M059J (cell line): ENCODE data around the gene MTHFSD. TPM values are rescaled to one million over a fixed set of nuclear protein-coding genes. Genes with fewer than 3 reads are reported as not detected.

Source experiments
- DNase-seq: peaks from one replicate; pipeline ENCODE4 v3.0.0-alpha.2; 2012; ENCODE audit warnings: low read depth
- total RNA-seq: library from RNA; depleted of rRNA; stranded (reverse); fragments of >200 nt; shearing (Covaris generic); gene quantifications from 2 replicates; pipeline ENCODE4 v1.2.3, GENCODE V29; 2014; rRNA removed

The MTHFSD gene
- total RNA-seq, 1 experiment from 2014 or later, result 18.3 TPM

- DNase-seq, result peak; percentile 83
These were observed 64.0 kb downstream of the MTHFSD start for GRCh38 chr16:86490859-86491639.

- no peak for DNase-seq
These were observed 69.3 kb downstream of the MTHFSD start for GRCh38 chr16:86485746-86486145.

GRCh38 chr16:86484240-86484639 lies 70.8 kb downstream of the MTHFSD start:
- no peak for DNase-seq

GRCh38 chr16:86481607-86482006 lies 73.4 kb downstream of the MTHFSD start:
- no peak for DNase-seq

GRCh38 chr16:86480444-86480843 lies 74.6 kb downstream of the MTHFSD start:
- no peak for DNase-seq

Other genes starting within 250 kb of the MTHFSD start
- gene FOXF1, start 44.7 kb downstream of the MTHFSD start, total RNA-seq, result 11.1 and 21.2 TPM in 2 replicates
- gene FOXC2, start 11.6 kb upstream of the MTHFSD start, total RNA-seq, result 0.49 and 2.0 TPM in 2 replicates
- gene FOXL1, start 23.3 kb upstream of the MTHFSD start, total RNA-seq, result 4.1 and 4.2 TPM in 2 replicates